ENCODE results near the gene TMEM190. TPM values are rescaled to one million over a fixed set of nuclear protein-coding genes. Genes with fewer than 3 reads are reported as not detected.

Gene TMEM190
- total and polyA plus RNA-seq, 2 of the 8 experiments (the other 6 are each of a cell fraction or from before 2014, with no cell fraction given), result 1.6 TPM; not detected in 1

GRCh38 chr19:55352549-55353145 is 24.0 kb upstream of the TMEM190 start (continued):
- TF ChIP-seq KDM1A (IDR thresholded peaks at IDR 0.05; ENCODE audit: borderline replicate concordance, low read length) (no peak), SIRT6 (IDR thresholded peaks at IDR 0.05; ENCODE audit: low read length) (no peak), SP1 (IDR thresholded peaks at IDR 0.05; ENCODE audit: low read depth, low read length) (no peak), CHD7 (IDR thresholded peaks at IDR 0.05; ENCODE audit: insufficient replicate concordance, low read length) (no peak)
